CD4-positive, alpha-beta T cell treated with Interleukin-4 for 4 hours (primary cell): ENCODE measurements around the gene TNFAIP3.

Experiments used
- DNase-seq: peaks from one replicate; pipeline ENCODE4 v3.0.0-alpha.2; 2020

Gene TNFAIP3

GRCh38 chr6:137904822-137905617, 38.0 kb downstream of the TNFAIP3 start:
- peak; percentile 53 for DNase-seq

- DNase-seq = no peak
These were observed 39.0 kb downstream of the TNFAIP3 start for GRCh38 chr6:137906020-137906472.

DNA sequence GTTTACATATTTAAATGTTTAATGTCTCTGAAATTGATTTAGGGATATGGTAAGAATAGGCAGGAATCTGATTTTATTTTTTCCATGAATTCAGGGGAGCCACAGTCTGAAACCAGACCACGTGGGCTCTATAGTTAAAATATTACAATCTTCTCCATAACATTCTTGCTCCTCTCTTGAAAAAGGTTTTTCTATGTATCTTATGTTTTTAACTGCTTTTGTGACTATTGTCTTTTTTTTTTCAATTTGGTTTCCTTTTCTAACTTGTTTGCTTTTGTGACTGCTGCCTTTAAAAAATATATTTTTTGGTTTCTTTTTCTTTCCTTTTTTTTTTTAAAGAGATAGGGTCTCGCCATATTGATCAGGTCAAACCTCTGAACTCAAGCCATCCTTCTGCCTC, 40.1 kb downstream of the TNFAIP3 start:
- no peak for DNase-seq

DNA sequence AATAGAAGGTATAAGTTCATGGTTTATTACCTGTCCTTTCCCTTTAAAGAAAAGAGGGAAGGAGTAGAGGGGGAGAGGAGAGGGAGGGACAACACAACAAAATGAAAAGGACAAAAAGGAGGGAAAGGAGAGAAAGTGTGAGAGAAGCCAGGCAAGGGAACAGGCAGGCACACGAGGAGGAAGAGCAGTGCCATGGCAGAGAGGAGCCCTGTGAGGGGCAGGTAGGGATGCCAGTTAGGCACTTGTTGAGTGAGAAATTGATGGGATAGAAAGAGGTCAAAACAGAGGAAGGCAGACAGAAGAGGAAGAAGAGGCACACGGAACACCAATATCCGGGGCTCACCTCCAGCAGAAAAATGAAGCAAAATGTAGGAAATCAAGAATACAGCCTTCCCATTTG, 42.5 kb downstream of the TNFAIP3 start:
- DNase-seq = no peak

- DNase-seq = no peak
These were observed 43.4 kb downstream of the TNFAIP3 start for GRCh38 chr6:137910424-137910834.

GRCh38 chr6:137910843-137911456, 43.9 kb downstream of the TNFAIP3 start:
- no peak for DNase-seq

- no peak for DNase-seq
These were observed 44.7 kb downstream of the TNFAIP3 start for GRCh38 chr6:137911675-137912191.

DNA sequence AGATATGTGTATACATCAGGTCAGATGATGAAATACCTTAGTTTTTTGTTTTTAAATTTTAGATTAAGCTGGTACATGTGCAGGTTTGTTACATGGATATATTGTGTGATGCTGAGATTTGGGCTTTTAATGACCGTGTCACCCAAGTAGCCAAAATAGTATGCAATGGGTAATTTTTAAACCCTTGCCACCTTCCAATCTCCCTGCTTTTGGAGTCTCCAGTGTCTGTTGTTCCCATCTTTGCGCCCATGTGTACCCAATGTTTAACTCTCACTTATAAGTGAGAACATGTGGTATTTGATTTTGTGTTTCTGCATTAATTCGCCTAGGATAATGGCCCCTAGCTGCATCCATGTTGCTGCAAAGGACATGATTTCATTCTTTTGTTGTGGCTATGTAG, 45.8 kb downstream of the TNFAIP3 start:
- no peak for DNase-seq

DNA sequence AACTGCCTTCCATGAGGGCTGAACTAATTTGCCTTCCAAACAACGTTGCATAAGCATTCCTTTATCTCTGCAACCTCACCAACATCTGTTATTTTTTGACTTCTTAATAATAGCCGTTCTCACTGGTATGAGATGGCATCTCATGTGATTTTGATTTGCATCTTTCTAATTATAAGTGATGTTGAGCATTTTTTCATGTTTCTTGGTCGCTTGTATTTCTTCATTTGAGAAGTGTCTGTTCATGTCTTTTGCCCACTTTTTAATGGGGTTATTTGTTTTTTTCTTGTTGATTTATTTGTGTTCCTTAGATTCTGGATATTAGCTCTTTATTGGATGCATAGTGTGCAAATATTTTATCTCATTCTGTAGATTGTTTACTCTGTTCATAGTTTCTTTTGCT, 46.4 kb downstream of the TNFAIP3 start:
- DNase-seq = no peak

DNA sequence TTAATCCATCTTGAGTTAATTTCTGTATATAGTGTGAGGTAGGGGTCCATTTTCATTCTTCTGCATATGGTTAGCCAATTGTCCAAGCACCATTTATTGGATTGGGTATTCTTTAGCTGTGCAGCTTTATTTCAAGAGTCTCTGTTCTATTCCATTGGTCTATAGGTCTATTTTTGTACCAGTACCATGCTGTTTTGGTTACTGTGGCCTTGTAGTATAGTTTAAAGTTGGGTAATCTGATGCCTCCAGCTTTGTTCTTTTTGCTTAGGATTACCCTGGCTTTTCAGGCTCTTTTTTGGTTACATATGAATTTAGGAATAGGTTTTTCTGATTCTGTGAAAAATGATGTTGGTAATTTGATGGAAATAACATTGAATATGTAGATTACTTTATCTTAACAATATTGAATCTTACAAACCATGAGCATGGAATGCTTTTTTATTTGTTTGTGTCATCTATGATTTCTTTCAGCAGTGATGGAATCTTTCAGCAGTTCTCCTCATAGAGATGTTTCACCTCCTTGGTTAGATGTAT, 47.0 kb downstream of the TNFAIP3 start:
- DNase-seq = no peak

- DNase-seq = no peak
These were observed 47.6 kb downstream of the TNFAIP3 start for GRCh38 chr6:137914530-137915193.

GRCh38 chr6:137915790-137916189, 48.7 kb downstream of the TNFAIP3 start:
- no peak for DNase-seq

- no peak for DNase-seq
These were observed 50.7 kb downstream of the TNFAIP3 start for GRCh38 chr6:137917551-137918325.

DNA sequence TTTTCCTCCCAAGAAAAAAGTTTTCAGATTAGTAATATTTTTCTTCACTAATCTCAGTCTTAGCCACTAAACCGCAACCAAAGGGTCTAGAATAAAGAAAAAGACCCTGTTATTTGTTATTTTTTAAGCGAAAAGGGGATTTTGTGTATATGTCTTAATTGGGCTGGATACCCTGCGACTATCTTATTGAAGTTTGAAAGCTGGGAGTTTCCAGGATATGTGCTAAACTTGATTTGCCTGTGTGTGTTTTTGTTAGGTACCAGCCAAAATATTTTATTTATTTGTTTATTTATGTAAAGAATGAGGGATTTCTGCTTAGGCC, 52.4 kb downstream of the TNFAIP3 start:
- DNase-seq = no peak

DNA sequence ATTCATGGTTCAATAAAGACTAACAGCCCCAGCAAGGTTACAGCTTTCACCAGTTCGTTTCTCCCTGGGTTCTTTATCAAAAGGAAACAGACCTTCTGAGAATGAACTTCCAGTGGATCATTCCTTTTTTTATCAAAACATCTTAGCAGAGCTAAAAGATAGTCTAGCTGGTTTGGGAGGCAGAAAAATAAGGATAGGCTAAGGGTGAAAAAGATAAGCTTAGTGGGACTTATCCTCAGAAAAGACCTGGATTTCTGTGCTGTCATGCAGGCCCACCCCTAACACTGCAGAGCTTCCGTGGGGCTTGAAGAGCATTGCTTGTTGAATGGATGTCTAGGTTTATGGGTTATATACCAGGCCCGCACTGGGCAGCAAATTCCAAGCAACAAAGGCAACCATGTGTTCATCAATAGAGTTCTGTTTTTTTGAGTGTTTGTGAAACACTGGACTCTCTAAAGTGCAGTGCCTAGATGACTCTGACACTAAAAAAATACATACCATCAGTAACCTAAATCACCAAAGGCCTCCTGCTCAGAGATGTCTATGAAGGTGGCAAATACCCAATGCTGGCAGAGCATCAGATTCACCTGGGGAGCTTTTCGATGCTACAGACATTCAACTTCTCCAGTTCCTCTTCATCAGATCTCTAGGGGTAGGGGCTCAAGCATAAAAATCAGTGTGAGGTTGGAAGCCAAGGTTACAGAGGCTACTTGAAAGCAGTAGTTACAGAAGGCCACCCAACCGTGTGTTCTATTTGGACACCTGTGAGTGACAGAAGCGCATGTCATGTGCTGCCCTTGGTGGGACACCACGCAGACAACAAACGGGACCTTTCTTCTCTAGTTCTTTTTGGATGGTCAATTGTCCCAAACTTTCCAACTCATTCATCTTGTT, 53.0 kb downstream of the TNFAIP3 start:
- DNase-seq = no peak

- DNase-seq = no peak
These were observed 54.8 kb downstream of the TNFAIP3 start for GRCh38 chr6:137921823-137922222.

GRCh38 chr6:137923866-137924653, 57.0 kb downstream of the TNFAIP3 start:
- no peak for DNase-seq

GRCh38 chr6:137925141-137925698, 58.2 kb downstream of the TNFAIP3 start:
- DNase-seq = no peak

DNA sequence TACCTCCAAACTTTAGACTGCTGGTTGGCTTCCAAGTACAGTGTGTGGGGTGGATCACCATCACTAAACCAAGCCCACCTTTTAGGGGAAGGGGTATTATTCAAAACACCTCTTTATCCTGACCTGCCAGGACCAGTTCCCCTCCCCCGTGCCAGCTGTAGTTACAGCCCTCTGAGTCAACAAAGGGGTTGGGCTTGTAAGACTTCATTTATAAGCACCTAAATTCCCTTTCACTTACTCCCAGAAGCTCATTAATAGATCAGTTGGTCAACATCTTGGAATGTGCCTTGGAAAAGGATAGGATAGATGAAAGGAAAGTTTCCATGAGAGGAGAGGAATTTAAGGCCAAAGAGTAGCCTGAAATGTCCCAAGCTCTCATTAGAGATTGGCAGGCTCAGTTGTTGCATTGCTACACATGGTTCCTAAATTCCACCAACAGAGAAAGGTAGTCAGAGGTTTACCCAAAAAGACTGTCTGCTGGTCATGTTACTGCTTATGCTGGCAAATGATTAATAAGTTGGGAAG, 59.2 kb downstream of the TNFAIP3 start:
- DNase-seq = no peak

- no peak for DNase-seq
These were observed 59.9 kb downstream of the TNFAIP3 start for GRCh38 chr6:137926985-137927384.
